Smooth muscle cell (in vitro differentiated cells): ENCODE data around the gene GDF2. TPM values are rescaled to one million over a fixed set of nuclear protein-coding genes. Genes with fewer than 3 reads are reported as not detected.
A peak's percentile ranks its signal among the peaks of the same experiment; 100 is the strongest.

Source experiments
- DNase-seq: peaks from one replicate; lab custom pipeline; 2025; ENCODE audit not compliant: unreplicated experiment; lab: John Stamatoyannopoulos, UW
- H2AFZ ChIP-seq: fragments of 200-600 bp; sonication (generic); 2 replicates; pipeline ENCODE4 v1.6.0; 2016; ENCODE audit warnings: antibody characterized with exemption, low read depth, mild to moderate bottlenecking
- H3F3A ChIP-seq: fragments of 200-600 bp; sonication (generic); 2 replicates; pipeline ENCODE4 v1.6.0; 2017; ENCODE audit warnings: antibody characterized with exemption, low read depth
- H3K27ac ChIP-seq: fragments of 200-600 bp; sonication (generic); 2 replicates; pipeline ENCODE4 v1.5.1; 2016; ENCODE audit warnings: low read depth, mild to moderate bottlenecking
- H3K27me3 ChIP-seq: fragments of 200-600 bp; sonication (generic); 2 replicates; pipeline ENCODE4 v1.6.1; 2016; ENCODE audit warnings: low read depth, mild to moderate bottlenecking
- H3K36me3 ChIP-seq: fragments of 200-600 bp; sonication (generic); 2 replicates; pipeline ENCODE4 v1.5.1; 2016; ENCODE audit warnings: low read depth
- H3K4me1 ChIP-seq: fragments of 200-600 bp; sonication (generic); 2 replicates; pipeline ENCODE4 v1.5.1; 2016; ENCODE audit warnings: low read depth
- H3K4me2 ChIP-seq: fragments of 200-600 bp; sonication (generic); 2 replicates; pipeline ENCODE4 v1.6.0; 2016; ENCODE audit warnings: mild to moderate bottlenecking
- H3K4me3 ChIP-seq: fragments of 200-600 bp; sonication (generic); 2 replicates; pipeline ENCODE4 v1.5.1; 2016; ENCODE audit warnings: mild to moderate bottlenecking
- H3K79me2 ChIP-seq: fragments of 200-600 bp; sonication (generic); 2 replicates; pipeline ENCODE4 v1.6.0; 2016; ENCODE audit warnings: low read depth, mild to moderate bottlenecking
- H3K9ac ChIP-seq: fragments of 200-600 bp; sonication (generic); 2 replicates; pipeline ENCODE4 v1.6.0; 2016; ENCODE audit warnings: low read depth
- H3K9me3 ChIP-seq: fragments of 200-600 bp; sonication (generic); replicated peaks from 2 replicates; pipeline ENCODE4 v1.5.1; 2016; ENCODE audit warnings: low read depth
- H4K20me1 ChIP-seq: fragments of 200-600 bp; sonication (generic); 2 replicates; pipeline ENCODE4 v1.6.0; 2016; ENCODE audit warnings: low read depth
- CTCF ChIP-seq: fragments of 200-600 bp; sonication (generic); IDR thresholded peaks from 2 replicates; pipeline ENCODE4 v1.5.1; 2017; ENCODE audit warnings: borderline replicate concordance, mild to moderate bottlenecking, antibody characterized with exemption; ENCODE audit not compliant: insufficient read depth, poor library complexity, severe bottlenecking
- WGBS: methylation state at CpG from one replicate; pipeline ENCODE4 v1.1.7; 2016; ENCODE audit warnings: low lambda C conversion rate; 5-methylcytosine and 5-hydroxymethylcytosine counted together
- polyA plus RNA-seq: library from polyadenylated mRNA; unstranded; fragments of >200 nt; fragmentation: Nextera tagmentation; extraction: Ambion mirVana; gene quantifications from 2 replicates; pipeline ENCODE4 v1.2.1, GENCODE V29; 2016
- total RNA-seq: library from RNA; depleted of rRNA; stranded (reverse); fragments of >200 nt; gene quantifications from 2 replicates; pipeline ENCODE4 v1.2.3, GENCODE V29; 2014

GDF2 gene
- total and polyA plus RNA-seq, 2 experiments from 2014 or later = not detected

GRCh38 chr10:47339759-47340607 lies 17.7 kb downstream of the GDF2 start:
- Histone ChIP-seq H3K27me3 (no peaks in the 10 kb centered on the region), H3K27ac (no peak overlapping the region), H4K20me1 (no peaks in the 10 kb centered on the region), H3K9ac (no peak overlapping the region), H3F3A (no peaks in the 10 kb centered on the region), H3K4me1 (no peaks in the 10 kb centered on the region), H3K4me2 (no peak overlapping the region), H3K36me3 (no peaks in the 10 kb centered on the region), H3K79me2 (no peaks in the 10 kb centered on the region), H3K9me3 (no peaks in the 10 kb centered on the region), H3K4me3 (no peak overlapping the region), H2AFZ (no peak overlapping the region)
- DNase-seq = no peak
- no peak for TF ChIP-seq CTCF
- 90% methylated on average over 15 of the region's 15 CpGs for WGBS

GRCh38 chr10:47340608-47341170 lies 18.4 kb downstream of the GDF2 start:
- WGBS = 61% methylated on average over 5 of the region's 5 CpGs

GRCh38 chr10:47344996-47345870 lies 23.0 kb downstream of the GDF2 start:
- Histone ChIP-seq H3K79me2 (no peaks in the 10 kb centered on the region), H3K9ac (no peak overlapping the region), H4K20me1 (no peaks in the 10 kb centered on the region), H3K4me2 (no peak overlapping the region), H3K9me3 (no peaks in the 10 kb centered on the region), H3K27me3 (no peaks in the 10 kb centered on the region), H3F3A (no peaks in the 10 kb centered on the region), H3K36me3 (no peaks in the 10 kb centered on the region), H3K4me1 (no peaks in the 10 kb centered on the region), H2AFZ (no peak overlapping the region), H3K4me3 (no peak overlapping the region), H3K27ac (no peak overlapping the region)
- no peak for TF ChIP-seq CTCF
- WGBS = 92% methylated on average over 13 of the region's 13 CpGs
- no peak for DNase-seq

More at GRCh38 chr10:47340608-47341170, 18.4 kb downstream of the GDF2 start:
- Histone ChIP-seq H3K9me3 (no peaks in the 10 kb centered on the region), H3K4me1 (no peaks in the 10 kb centered on the region), H3K4me3 (no peak overlapping the region), H3K79me2 (no peaks in the 10 kb centered on the region), H3F3A (no peaks in the 10 kb centered on the region), H3K36me3 (no peaks in the 10 kb centered on the region), H3K27me3 (no peaks in the 10 kb centered on the region), H4K20me1 (no peaks in the 10 kb centered on the region), H3K9ac (no peak overlapping the region), H2AFZ (no peak overlapping the region), H3K27ac (no peak overlapping the region), H3K4me2 (no peak overlapping the region)
- peak; percentile 5 for DNase-seq
- peak; percentile 99 for TF ChIP-seq CTCF
